ENCODE data around the gene ZNF428. TPM values are rescaled to one million over a fixed set of nuclear protein-coding genes. Genes with fewer than 3 reads are reported as not detected.

The ZNF428 gene
- polyA plus RNA-seq, 3 donors: 3.8 to 5.6 (median 3.9) TPM

DNA sequence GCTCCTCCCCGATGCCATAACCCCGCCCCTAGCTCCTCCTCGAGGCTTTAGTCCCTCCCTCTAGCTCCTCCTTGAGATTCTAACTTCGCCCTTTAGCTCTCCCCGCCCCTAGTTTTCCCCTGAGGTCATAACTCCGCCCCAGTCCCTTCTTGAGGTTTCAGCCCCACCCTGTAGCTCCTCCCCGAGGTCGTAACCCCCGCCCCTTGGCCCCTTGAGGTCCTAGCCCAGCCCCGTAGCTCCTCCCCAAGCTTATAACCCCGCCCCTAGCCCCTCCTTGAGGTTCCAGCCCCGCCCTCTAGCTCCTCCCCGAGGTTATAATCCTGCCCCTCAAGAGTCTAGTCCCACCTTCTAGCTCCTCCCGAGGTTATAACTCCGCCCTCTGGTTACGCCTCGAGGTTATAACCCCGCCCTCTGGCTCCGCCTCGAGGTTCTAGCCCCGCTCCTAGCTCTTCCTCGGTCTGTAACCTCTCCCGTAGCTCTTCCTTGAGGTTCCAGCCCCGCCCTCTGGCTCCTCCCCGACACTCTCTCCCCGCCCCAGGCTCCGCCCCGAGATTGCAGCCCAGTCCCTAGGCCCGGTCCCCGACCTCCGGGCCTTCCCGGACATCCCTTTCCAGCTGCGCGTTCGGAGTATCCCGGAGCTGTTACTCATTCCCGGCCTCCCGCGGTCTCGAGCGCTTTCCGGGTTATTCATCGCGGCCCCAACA lies 49.1 kb upstream of the ZNF428 start:
- Histone ChIP-seq H3K4me2 (replicated peaks; ENCODE audit: extremely low read depth, low read length, poor library complexity, severe bottlenecking) (peak overlapping the region; percentile 75), H3K36me3 (replicated peaks in 1 of 2; ENCODE audit: control insufficient read depth in 1 of 2, insufficient read depth in 2 of 2, low read length in 2 of 2) (peaks cover 40 to 44% of the 10 kb centered on the region in 2 donors), H4K20me1 (ENCODE audit: insufficient read depth, low read length) (peaks cover 65% of the 10 kb centered on the region), H3K9me3 (replicated peaks in 1 of 2; ENCODE audit: control insufficient read depth in 1 of 2, insufficient read depth in 1 of 2, low read length in 2 of 2) (no peaks in the 10 kb centered on the region), H3K79me2 (ENCODE audit: insufficient read depth, low read length) (peaks cover 63% of the 10 kb centered on the region), H3K27ac (ENCODE audit: low read depth in 1 of 2, low read length in 2 of 2) (peak overlapping the region; percentile 82 to 90), H3K4me3 (replicated peaks in 1 of 3; ENCODE audit: low read depth in 2 of 3, low read length in 3 of 3) (peak overlapping the region; percentile 68 to 99 (median 83)), H2AFZ (ENCODE audit: insufficient read depth, low read depth, low read length, poor library complexity, severe bottlenecking) (no peak overlapping the region), H3K9ac (ENCODE audit: insufficient read depth, low read length, poor library complexity, severe bottlenecking) (peak overlapping the region; percentile 94), H3K4me1 (ENCODE audit: control insufficient read depth in 1 of 2, insufficient read depth in 2 of 2, low read length in 2 of 2) (peaks cover 67 to 81% of the 10 kb centered on the region in 2 donors), H3K27me3 (ENCODE audit: control insufficient read depth in 2 of 2, insufficient read depth in 2 of 2, low read length in 2 of 2) (no peaks in the 10 kb centered on the region)
- peak; percentile 98 to 99 (median 98) for DNase-seq
- H3K4me1 Mint-ChIP-seq: peaks cover 66% of the 10 kb centered on the region
- peaks cover 0 to 10% (median 2%) of the 10 kb centered on the region in 7 donors for H3K9me3 Mint-ChIP-seq
- peaks cover 53 to 54% of the 10 kb centered on the region in 2 donors for H3K36me3 Mint-ChIP-seq
- intact Hi-C loops (cut with micrococcal nuclease): loop anchor here (2.0 to 10.0 kb wide), 4 partner anchors 24 to 116 kb away; partner anchors contain the start of gene KCNN4 (in 1 of the 2)
- peak overlapping the region; percentile 100 for H3K4me3 Mint-ChIP-seq
- H3K27ac Mint-ChIP-seq: peak overlapping the region; percentile 99 to 100 (median 99)
- WGBS (ENCODE audit: insufficient coverage): 0% methylated on average over 41 of the region's 44 CpGs
- TF ChIP-seq, protein P1, sequence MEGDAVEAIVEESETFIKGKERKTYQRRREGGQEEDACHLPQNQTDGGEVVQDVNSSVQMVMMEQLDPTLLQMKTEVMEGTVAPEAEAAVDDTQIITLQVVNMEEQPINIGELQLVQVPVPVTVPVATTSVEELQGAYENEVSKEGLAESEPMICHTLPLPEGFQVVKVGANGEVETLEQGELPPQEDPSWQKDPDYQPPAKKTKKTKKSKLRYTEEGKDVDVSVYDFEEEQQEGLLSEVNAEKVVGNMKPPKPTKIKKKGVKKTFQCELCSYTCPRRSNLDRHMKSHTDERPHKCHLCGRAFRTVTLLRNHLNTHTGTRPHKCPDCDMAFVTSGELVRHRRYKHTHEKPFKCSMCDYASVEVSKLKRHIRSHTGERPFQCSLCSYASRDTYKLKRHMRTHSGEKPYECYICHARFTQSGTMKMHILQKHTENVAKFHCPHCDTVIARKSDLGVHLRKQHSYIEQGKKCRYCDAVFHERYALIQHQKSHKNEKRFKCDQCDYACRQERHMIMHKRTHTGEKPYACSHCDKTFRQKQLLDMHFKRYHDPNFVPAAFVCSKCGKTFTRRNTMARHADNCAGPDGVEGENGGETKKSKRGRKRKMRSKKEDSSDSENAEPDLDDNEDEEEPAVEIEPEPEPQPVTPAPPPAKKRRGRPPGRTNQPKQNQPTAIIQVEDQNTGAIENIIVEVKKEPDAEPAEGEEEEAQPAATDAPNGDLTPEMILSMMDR (IDR thresholded peaks at IDR 0.05): no peak
- H3K27me3 Mint-ChIP-seq (ENCODE audit: low read depth in 3 of 3): peaks cover 0 to 2% (median 2%) of the 10 kb centered on the region in 3 donors

GRCh38 chr19:43667876-43668405 lies 48.5 kb upstream of the ZNF428 start:
- H3K27ac ChIP-seq (ENCODE audit: low read depth in 1 of 2, low read length in 2 of 2): peak overlapping the region; percentile 19 to 51
- peak overlapping the region; percentile 99 to 100 (median 99) for H3K27ac Mint-ChIP-seq
- DNase-seq: no peak

More at GRCh38 chr19:43667876-43668405, 48.5 kb upstream of the ZNF428 start:
- peak overlapping the region; percentile 88 to 100 for H3K4me3 Mint-ChIP-seq
- peaks cover 0 to 2% (median 2%) of the 10 kb centered on the region in 3 donors for H3K27me3 Mint-ChIP-seq (ENCODE audit: low read depth in 3 of 3)
- peak overlapping the region; percentile 24 to 99 (median 37) for H3K4me3 ChIP-seq (replicated peaks in 1 of 3; ENCODE audit: low read depth in 2 of 3, low read length in 3 of 3)
- TF ChIP-seq, protein P1 (IDR thresholded peaks at IDR 0.05): no peak
- peaks cover 59 to 61% of the 10 kb centered on the region in 2 donors for H3K36me3 Mint-ChIP-seq
- peak overlapping the region; percentile 75 for H3K4me2 ChIP-seq (replicated peaks; ENCODE audit: extremely low read depth, low read length, poor library complexity, severe bottlenecking)
- H2AFZ ChIP-seq (ENCODE audit: insufficient read depth, low read depth, low read length, poor library complexity, severe bottlenecking): no peak overlapping the region
- H4K20me1 ChIP-seq (ENCODE audit: insufficient read depth, low read length): peaks cover 71% of the 10 kb centered on the region
- peaks cover 61 to 75% of the 10 kb centered on the region in 2 donors for H3K4me1 ChIP-seq (ENCODE audit: control insufficient read depth in 1 of 2, insufficient read depth in 2 of 2, low read length in 2 of 2)
- H3K36me3 ChIP-seq (replicated peaks in 1 of 2; ENCODE audit: control insufficient read depth in 1 of 2, insufficient read depth in 2 of 2, low read length in 2 of 2): peaks cover 46 to 51% of the 10 kb centered on the region in 2 donors
- H3K9me3 ChIP-seq (replicated peaks in 1 of 2; ENCODE audit: control insufficient read depth in 1 of 2, insufficient read depth in 1 of 2, low read length in 2 of 2): no peaks in the 10 kb centered on the region
- no peak overlapping the region for H3K9ac ChIP-seq (ENCODE audit: insufficient read depth, low read length, poor library complexity, severe bottlenecking)
- peaks cover 69% of the 10 kb centered on the region for H3K79me2 ChIP-seq (ENCODE audit: insufficient read depth, low read length)
- WGBS (ENCODE audit: insufficient coverage): 34% methylated on average over 29 of the region's 29 CpGs
- no peaks in the 10 kb centered on the region for H3K27me3 ChIP-seq (ENCODE audit: control insufficient read depth in 2 of 2, insufficient read depth in 2 of 2, low read length in 2 of 2)
- peaks cover 63% of the 10 kb centered on the region for H3K4me1 Mint-ChIP-seq
- peaks cover 0 to 10% (median 2%) of the 10 kb centered on the region in 7 donors for H3K9me3 Mint-ChIP-seq
- intact Hi-C loops (cut with micrococcal nuclease): loop anchor here (2.0 to 10.0 kb wide), 4 partner anchors 25 to 117 kb away; partner anchors contain the start of gene KCNN4 (in 1 of the 2)
